HL-60 (cell line): Measurements from ENCODE around the gene RASSF8.

Source experiments
- DNase-seq, 2 experiments: peaks; one replicate each; pipeline ENCODE4 v3.0.0-alpha.2; 2010 to 2020; ENCODE audit warnings: low read depth in 1 of 2, low spot score in 1 of 2
- H3K27ac ChIP-seq: fragments of 250-450 bp; sonication (Bioruptor Pico); replicated peaks from 2 replicates; pipeline ENCODE4 v1.5.1; 2020; ENCODE audit warnings: mild to moderate bottlenecking, moderate library complexity
- H3K27me3 ChIP-seq: fragments of 250-450 bp; sonication (Bioruptor Pico); 2 replicates; pipeline ENCODE4 v1.5.1; 2021; ENCODE audit warnings: mild to moderate bottlenecking, moderate library complexity; ENCODE audit not compliant: insufficient read depth, poor library complexity, severe bottlenecking
- H3K4me3 ChIP-seq: replicated peaks from 2 replicates; pipeline ENCODE4 v1.5.1; 2011; ENCODE audit warnings: mild to moderate bottlenecking, control low read depth, low read length; ENCODE audit not compliant: insufficient read depth
- CTCF ChIP-seq: IDR thresholded peaks from one replicate; pipeline ENCODE4 v1.5.1; 2011; ENCODE audit warnings: low read length, control low read depth, inconsistent platforms; ENCODE audit not compliant: insufficient read depth
- GABPA ChIP-seq: IDR thresholded peaks from 2 replicates; pipeline ENCODE4 v1.6.1; 2012; ENCODE audit warnings: low read depth
- POLR2AphosphoS5 ChIP-seq: IDR thresholded peaks from 2 replicates; pipeline ENCODE4 v1.6.1; 2012; ENCODE audit warnings: low read depth
- REST ChIP-seq: IDR thresholded peaks from 2 replicates; pipeline ENCODE4 v1.6.1; 2012; ENCODE audit warnings: low read depth; ENCODE audit not compliant: insufficient replicate concordance
- SPI1 ChIP-seq: IDR thresholded peaks from 2 replicates; pipeline ENCODE4 v1.6.1; 2012; ENCODE audit warnings: low read depth, mild to moderate bottlenecking, borderline replicate concordance

RASSF8 gene

GRCh38 chr12:25997201-25997963, 38.9 kb downstream of the RASSF8 start:
- H3K27ac ChIP-seq = no peak overlapping the region
- no peak overlapping the region for H3K4me3 ChIP-seq
- peaks cover 4% of the 10 kb centered on the region for H3K27me3 ChIP-seq
- no peak for TF ChIP-seq REST
- no peak for TF ChIP-seq CTCF
- no peak for TF ChIP-seq GABPA
- TF ChIP-seq POLR2AphosphoS5 = no peak
- no peak for TF ChIP-seq SPI1
- DNase-seq = no peak

- H3K4me3 ChIP-seq = no peak overlapping the region
- H3K27me3 ChIP-seq = peaks cover 2% of the 10 kb centered on the region
- H3K27ac ChIP-seq = no peak overlapping the region
- DNase-seq = no peak
- TF ChIP-seq GABPA (no peak), POLR2AphosphoS5 (no peak), SPI1 (no peak), CTCF (no peak), REST (no peak)
Measured at GRCh38 chr12:26000898-26001297, 42.4 kb downstream of the RASSF8 start.

- H3K27ac ChIP-seq = no peak overlapping the region
- TF ChIP-seq SPI1 = no peak
- TF ChIP-seq REST = no peak
- TF ChIP-seq GABPA = no peak
- no peak for TF ChIP-seq CTCF
- TF ChIP-seq POLR2AphosphoS5 = no peak
- no peak for DNase-seq
- no peaks in the 10 kb centered on the region for H3K27me3 ChIP-seq
- no peak overlapping the region for H3K4me3 ChIP-seq
Measured at GRCh38 chr12:26001530-26001929, 43.0 kb downstream of the RASSF8 start.
